SK-N-SH treated with all-trans-retinoic acid at 6 μM for 48 hours (cell line): ENCODE results near the gene CCL25.

Experiments used
- OSR1 ChIP-seq: fragments of 250-450 bp; sonication (Bioruptor Pico); IDR thresholded peaks from 2 replicates; pipeline ENCODE4 v1.8.0; 2022; ENCODE audit warnings: moderate library complexity, mild to moderate bottlenecking, inconsistent platforms
- ZFP3 ChIP-seq: fragments of 250-450 bp; sonication (Bioruptor Pico); IDR thresholded peaks from 2 replicates; pipeline ENCODE4 v1.5.0; 2020; ENCODE audit warnings: mild to moderate bottlenecking, moderate library complexity
- TF ChIP-seq, protein P1 (sequence below): fragments of 250-450 bp; sonication (Bioruptor Pico); IDR thresholded peaks from 2 replicates; pipeline ENCODE4 v1.5.0; 2020; ENCODE audit warnings: mild to moderate bottlenecking, moderate library complexity
- TF ChIP-seq, protein P2 (sequence below): fragments of 250-450 bp; sonication (Bioruptor Pico); IDR thresholded peaks from 2 replicates; pipeline ENCODE4 v1.5.1; 2021; ENCODE audit warnings: mild to moderate bottlenecking, moderate library complexity

DNA sequence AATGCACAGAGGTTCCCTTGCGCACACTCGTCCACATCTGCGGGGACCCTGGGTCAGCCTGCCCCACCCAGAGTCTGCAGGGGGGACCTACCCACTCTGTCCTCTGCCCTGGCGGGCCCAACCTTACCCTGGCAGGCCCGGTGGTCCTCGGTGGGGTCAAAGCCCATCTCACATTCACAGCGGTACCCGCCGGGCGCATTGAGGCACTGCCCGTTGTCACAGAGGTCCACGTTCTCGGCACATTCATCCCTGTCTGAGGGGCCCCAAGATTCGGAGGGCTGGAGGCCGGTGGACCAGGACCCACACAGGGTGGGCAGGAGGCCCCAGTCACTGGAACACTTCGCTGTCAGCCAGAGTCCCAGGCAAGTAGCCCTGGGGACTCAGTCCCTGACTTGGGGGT is 58.4 kb downstream of the CCL25 start:
- TF ChIP-seq, protein P1, sequence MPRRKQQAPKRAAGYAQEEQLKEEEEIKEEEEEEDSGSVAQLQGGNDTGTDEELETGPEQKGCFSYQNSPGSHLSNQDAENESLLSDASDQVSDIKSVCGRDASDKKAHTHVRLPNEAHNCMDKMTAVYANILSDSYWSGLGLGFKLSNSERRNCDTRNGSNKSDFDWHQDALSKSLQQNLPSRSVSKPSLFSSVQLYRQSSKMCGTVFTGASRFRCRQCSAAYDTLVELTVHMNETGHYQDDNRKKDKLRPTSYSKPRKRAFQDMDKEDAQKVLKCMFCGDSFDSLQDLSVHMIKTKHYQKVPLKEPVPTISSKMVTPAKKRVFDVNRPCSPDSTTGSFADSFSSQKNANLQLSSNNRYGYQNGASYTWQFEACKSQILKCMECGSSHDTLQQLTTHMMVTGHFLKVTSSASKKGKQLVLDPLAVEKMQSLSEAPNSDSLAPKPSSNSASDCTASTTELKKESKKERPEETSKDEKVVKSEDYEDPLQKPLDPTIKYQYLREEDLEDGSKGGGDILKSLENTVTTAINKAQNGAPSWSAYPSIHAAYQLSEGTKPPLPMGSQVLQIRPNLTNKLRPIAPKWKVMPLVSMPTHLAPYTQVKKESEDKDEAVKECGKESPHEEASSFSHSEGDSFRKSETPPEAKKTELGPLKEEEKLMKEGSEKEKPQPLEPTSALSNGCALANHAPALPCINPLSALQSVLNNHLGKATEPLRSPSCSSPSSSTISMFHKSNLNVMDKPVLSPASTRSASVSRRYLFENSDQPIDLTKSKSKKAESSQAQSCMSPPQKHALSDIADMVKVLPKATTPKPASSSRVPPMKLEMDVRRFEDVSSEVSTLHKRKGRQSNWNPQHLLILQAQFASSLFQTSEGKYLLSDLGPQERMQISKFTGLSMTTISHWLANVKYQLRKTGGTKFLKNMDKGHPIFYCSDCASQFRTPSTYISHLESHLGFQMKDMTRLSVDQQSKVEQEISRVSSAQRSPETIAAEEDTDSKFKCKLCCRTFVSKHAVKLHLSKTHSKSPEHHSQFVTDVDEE (CRISPR knock-in tag): no peak
- no peak for TF ChIP-seq ZFP3 (CRISPR knock-in tag)
- TF ChIP-seq, protein P2, sequence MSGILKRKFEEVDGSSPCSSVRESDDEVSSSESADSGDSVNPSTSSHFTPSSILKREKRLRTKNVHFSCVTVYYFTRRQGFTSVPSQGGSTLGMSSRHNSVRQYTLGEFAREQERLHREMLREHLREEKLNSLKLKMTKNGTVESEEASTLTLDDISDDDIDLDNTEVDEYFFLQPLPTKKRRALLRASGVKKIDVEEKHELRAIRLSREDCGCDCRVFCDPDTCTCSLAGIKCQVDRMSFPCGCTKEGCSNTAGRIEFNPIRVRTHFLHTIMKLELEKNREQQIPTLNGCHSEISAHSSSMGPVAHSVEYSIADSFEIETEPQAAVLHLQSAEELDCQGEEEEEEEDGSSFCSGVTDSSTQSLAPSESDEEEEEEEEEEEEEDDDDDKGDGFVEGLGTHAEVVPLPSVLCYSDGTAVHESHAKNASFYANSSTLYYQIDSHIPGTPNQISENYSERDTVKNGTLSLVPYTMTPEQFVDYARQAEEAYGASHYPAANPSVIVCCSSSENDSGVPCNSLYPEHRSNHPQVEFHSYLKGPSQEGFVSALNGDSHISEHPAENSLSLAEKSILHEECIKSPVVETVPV (CRISPR knock-in tag): no peak
- no peak for TF ChIP-seq OSR1 (CRISPR knock-in tag)
